Dendritic cell treated with granulocyte-macrophage colony-stimulating factor and Interleukin-4, amounts not matched to agents 40 ng/mL and 50 ng/mL, for 4 days (primary cell): ENCODE measurements around the gene OR51L1.

ENCODE experiments used
- H3K27ac Mint-ChIP-seq: one replicate; pipeline ENCODE4 v1.8.0; 2022; ENCODE audit warnings: mild to moderate bottlenecking, mixed read lengths
- H3K27me3 Mint-ChIP-seq: one replicate; pipeline ENCODE4 v1.8.0; 2022; ENCODE audit warnings: mild to moderate bottlenecking, mixed read lengths
- H3K36me3 Mint-ChIP-seq: one replicate; pipeline ENCODE4 v1.8.0; 2022; ENCODE audit warnings: low read depth, mixed read lengths
- H3K4me1 Mint-ChIP-seq: one replicate; pipeline ENCODE4 v1.8.0; 2022; ENCODE audit warnings: low read depth, mixed read lengths
- H3K4me3 Mint-ChIP-seq: one replicate; pipeline ENCODE4 v1.8.0; 2022; ENCODE audit warnings: mild to moderate bottlenecking, moderate library complexity, mixed read lengths
- H3K9me3 Mint-ChIP-seq: one replicate; pipeline ENCODE4 v1.8.0; 2022; ENCODE audit warnings: mixed read lengths
- intact Hi-C: fragments of 100-400 bp; cut with micrococcal nuclease; formaldehyde crosslinking; loops from one replicate; pipeline ENCODE4 v1.15.0; 2022

Gene OR51L1

GRCh38 chr11:5021996-5022395 lies 27.3 kb downstream of the OR51L1 start:
- peaks cover 46% of the 10 kb centered on the region for H3K9me3 Mint-ChIP-seq
- H3K36me3 Mint-ChIP-seq, result no peaks in the 10 kb centered on the region
- H3K27me3 Mint-ChIP-seq, result no peaks in the 10 kb centered on the region
- H3K4me3 Mint-ChIP-seq, result no peak overlapping the region
- no peak overlapping the region for H3K27ac Mint-ChIP-seq
- intact Hi-C loops, result no loop called here
- no peaks in the 10 kb centered on the region for H3K4me1 Mint-ChIP-seq

GRCh38 chr11:5036669-5037068 lies 42.0 kb downstream of the OR51L1 start:
- H3K27me3 Mint-ChIP-seq, result no peaks in the 10 kb centered on the region
- no peaks in the 10 kb centered on the region for H3K9me3 Mint-ChIP-seq
- no peaks in the 10 kb centered on the region for H3K36me3 Mint-ChIP-seq
- H3K27ac Mint-ChIP-seq, result no peak overlapping the region
- intact Hi-C loops, result no loop called here
- no peaks in the 10 kb centered on the region for H3K4me1 Mint-ChIP-seq
- H3K4me3 Mint-ChIP-seq, result no peak overlapping the region

GRCh38 chr11:5037926-5038325 lies 43.3 kb downstream of the OR51L1 start:
- no peaks in the 10 kb centered on the region for H3K27me3 Mint-ChIP-seq
- H3K27ac Mint-ChIP-seq, result no peak overlapping the region
- no peaks in the 10 kb centered on the region for H3K4me1 Mint-ChIP-seq
- H3K9me3 Mint-ChIP-seq, result no peaks in the 10 kb centered on the region
- H3K36me3 Mint-ChIP-seq, result no peaks in the 10 kb centered on the region
- no peak overlapping the region for H3K4me3 Mint-ChIP-seq
- intact Hi-C loops, result no loop called here

GRCh38 chr11:5038341-5038740 lies 43.7 kb downstream of the OR51L1 start:
- H3K4me1 Mint-ChIP-seq, result no peaks in the 10 kb centered on the region
- no peaks in the 10 kb centered on the region for H3K36me3 Mint-ChIP-seq
- H3K27ac Mint-ChIP-seq, result no peak overlapping the region
- H3K27me3 Mint-ChIP-seq, result no peaks in the 10 kb centered on the region
- H3K9me3 Mint-ChIP-seq, result no peaks in the 10 kb centered on the region
- intact Hi-C loops, result no loop called here
- no peak overlapping the region for H3K4me3 Mint-ChIP-seq

- H3K9me3 Mint-ChIP-seq, result no peaks in the 10 kb centered on the region
- H3K4me1 Mint-ChIP-seq, result no peaks in the 10 kb centered on the region
- intact Hi-C loops, result no loop called here
- H3K36me3 Mint-ChIP-seq, result no peaks in the 10 kb centered on the region
- H3K4me3 Mint-ChIP-seq, result no peak overlapping the region
- no peak overlapping the region for H3K27ac Mint-ChIP-seq
- no peaks in the 10 kb centered on the region for H3K27me3 Mint-ChIP-seq
These were observed 46.2 kb downstream of the OR51L1 start for GRCh38 chr11:5040876-5041275.

GRCh38 chr11:5042091-5042490 lies 47.4 kb downstream of the OR51L1 start:
- intact Hi-C loops, result no loop called here
- Mint-ChIP-seq H3K27ac (no peak overlapping the region), H3K27me3 (no peaks in the 10 kb centered on the region), H3K9me3 (no peaks in the 10 kb centered on the region), H3K4me1 (no peaks in the 10 kb centered on the region), H3K36me3 (no peaks in the 10 kb centered on the region), H3K4me3 (no peak overlapping the region)

- Mint-ChIP-seq H3K9me3 (no peaks in the 10 kb centered on the region), H3K4me1 (no peaks in the 10 kb centered on the region), H3K36me3 (no peaks in the 10 kb centered on the region), H3K27ac (no peak overlapping the region), H3K27me3 (no peaks in the 10 kb centered on the region), H3K4me3 (no peak overlapping the region)
- intact Hi-C loops, result no loop called here
These were observed 48.7 kb downstream of the OR51L1 start for GRCh38 chr11:5043380-5043779.

- no peaks in the 10 kb centered on the region for H3K4me1 Mint-ChIP-seq
- no peak within 1 kb of the TSS for H3K27ac Mint-ChIP-seq
- H3K9me3 Mint-ChIP-seq, result no peaks in the 10 kb centered on the region
- H3K36me3 Mint-ChIP-seq, result no peaks in the 10 kb centered on the region
- no peaks in the 10 kb centered on the region for H3K27me3 Mint-ChIP-seq
- intact Hi-C loops, result no loop called here
- H3K4me3 Mint-ChIP-seq, result no peak within 1 kb of the TSS
These were observed 51.6 kb downstream of the OR51L1 start, which contains the start of gene OR52J3 for GRCh38 chr11:5046226-5046625. OR52J3 (plus strand) TSS chr11:5046526; CDS start chr11:5046526, 0 bp downstream.

GRCh38 chr11:5046754-5047330 lies 52.2 kb downstream of the OR51L1 start:
- Mint-ChIP-seq H3K27me3 (no peaks in the 10 kb centered on the region), H3K4me1 (no peaks in the 10 kb centered on the region), H3K9me3 (no peaks in the 10 kb centered on the region), H3K4me3 (no peak overlapping the region), H3K27ac (no peak overlapping the region), H3K36me3 (no peaks in the 10 kb centered on the region)
- intact Hi-C loops, result no loop called here
